ENCODE results near the gene SLC1A3.

SLC1A3 gene

GRCh38 chr5:36611520-36612274 is 5.3 kb downstream of the SLC1A3 start:
- TF ChIP-seq CTCF (IDR thresholded peaks at IDR 0.05; ENCODE audit: extremely low read depth, missing control alignments), result no peak
- DNase-seq (ENCODE audit: low spot score), result no peak

- no peak for DNase-seq (ENCODE audit: low spot score)
- TF ChIP-seq CTCF (IDR thresholded peaks at IDR 0.05; ENCODE audit: extremely low read depth, missing control alignments), result no peak
Observed at GRCh38 chr5:36613241-36613640, 6.8 kb downstream of the SLC1A3 start.

GRCh38 chr5:36613771-36614656 is 7.6 kb downstream of the SLC1A3 start:
- DNase-seq (ENCODE audit: low spot score), result no peak
- TF ChIP-seq CTCF (IDR thresholded peaks at IDR 0.05; ENCODE audit: extremely low read depth, missing control alignments), result no peak

GRCh38 chr5:36614657-36615308 is 8.4 kb downstream of the SLC1A3 start:
- no peak for TF ChIP-seq CTCF (IDR thresholded peaks at IDR 0.05; ENCODE audit: extremely low read depth, missing control alignments)
- no peak for DNase-seq (ENCODE audit: low spot score)

GRCh38 chr5:36619012-36619635 is 12.7 kb downstream of the SLC1A3 start:
- no peak for DNase-seq (ENCODE audit: low spot score)
- no peak for TF ChIP-seq CTCF (IDR thresholded peaks at IDR 0.05; ENCODE audit: extremely low read depth, missing control alignments)

- TF ChIP-seq CTCF (IDR thresholded peaks at IDR 0.05; ENCODE audit: extremely low read depth, missing control alignments), result no peak
- no peak for DNase-seq (ENCODE audit: low spot score)
Observed at GRCh38 chr5:36621985-36622384, 15.6 kb downstream of the SLC1A3 start.

All from GM20000 (cell line).